ENCODE measurements around the gene LRRC66. TPM values are rescaled to one million over a fixed set of nuclear protein-coding genes. Genes with fewer than 3 reads are reported as not detected.

LRRC66 gene
- total and polyA plus RNA-seq, 12 donors: 0.08 to 1.5 (median 0.26) TPM; not detected in 1

DNA sequence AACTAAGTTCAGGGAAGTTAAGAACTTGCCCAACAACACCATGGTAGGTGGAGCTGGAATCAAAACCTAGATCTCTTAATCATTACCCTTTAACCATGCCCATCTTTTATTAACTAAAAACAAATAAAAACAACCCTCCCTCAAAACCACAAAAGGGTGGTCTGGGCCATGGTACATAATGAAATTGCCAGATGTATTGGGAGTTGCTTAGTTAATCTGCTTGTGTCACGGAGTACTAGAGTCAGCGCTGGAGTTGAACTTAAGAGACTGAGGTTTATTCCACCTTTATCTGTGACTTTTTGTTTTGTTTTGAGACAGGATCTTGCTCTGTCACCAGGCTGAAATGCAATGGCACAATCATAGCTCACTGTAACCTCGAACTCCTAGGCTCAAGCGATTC is 13.3 kb downstream of the LRRC66 start:
- TF ChIP-seq, protein P1, sequence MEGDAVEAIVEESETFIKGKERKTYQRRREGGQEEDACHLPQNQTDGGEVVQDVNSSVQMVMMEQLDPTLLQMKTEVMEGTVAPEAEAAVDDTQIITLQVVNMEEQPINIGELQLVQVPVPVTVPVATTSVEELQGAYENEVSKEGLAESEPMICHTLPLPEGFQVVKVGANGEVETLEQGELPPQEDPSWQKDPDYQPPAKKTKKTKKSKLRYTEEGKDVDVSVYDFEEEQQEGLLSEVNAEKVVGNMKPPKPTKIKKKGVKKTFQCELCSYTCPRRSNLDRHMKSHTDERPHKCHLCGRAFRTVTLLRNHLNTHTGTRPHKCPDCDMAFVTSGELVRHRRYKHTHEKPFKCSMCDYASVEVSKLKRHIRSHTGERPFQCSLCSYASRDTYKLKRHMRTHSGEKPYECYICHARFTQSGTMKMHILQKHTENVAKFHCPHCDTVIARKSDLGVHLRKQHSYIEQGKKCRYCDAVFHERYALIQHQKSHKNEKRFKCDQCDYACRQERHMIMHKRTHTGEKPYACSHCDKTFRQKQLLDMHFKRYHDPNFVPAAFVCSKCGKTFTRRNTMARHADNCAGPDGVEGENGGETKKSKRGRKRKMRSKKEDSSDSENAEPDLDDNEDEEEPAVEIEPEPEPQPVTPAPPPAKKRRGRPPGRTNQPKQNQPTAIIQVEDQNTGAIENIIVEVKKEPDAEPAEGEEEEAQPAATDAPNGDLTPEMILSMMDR (IDR thresholded peaks at IDR 0.05): no peak
- intact Hi-C loops (cut with DNase I): no loop called here
- Histone ChIP-seq H3K9me3 (peaks cover 0 to 4% (median 0%) of the 10 kb centered on the region in 11 donors), H3K4me1 (no peaks in the 10 kb centered on the region), H3K36me3 (peaks cover 0 to 26% (median 0%) of the 10 kb centered on the region in 9 donors), H3K4me3 (no peak overlapping the region), H3K27me3 (no peaks in the 10 kb centered on the region), H3K27ac (no peak overlapping the region)
- WGBS, 2 donors: 97 to 98% methylated on average over 4 of the region's 4 CpGs
- no peak for ATAC-seq
- no peak for DNase-seq

DNA sequence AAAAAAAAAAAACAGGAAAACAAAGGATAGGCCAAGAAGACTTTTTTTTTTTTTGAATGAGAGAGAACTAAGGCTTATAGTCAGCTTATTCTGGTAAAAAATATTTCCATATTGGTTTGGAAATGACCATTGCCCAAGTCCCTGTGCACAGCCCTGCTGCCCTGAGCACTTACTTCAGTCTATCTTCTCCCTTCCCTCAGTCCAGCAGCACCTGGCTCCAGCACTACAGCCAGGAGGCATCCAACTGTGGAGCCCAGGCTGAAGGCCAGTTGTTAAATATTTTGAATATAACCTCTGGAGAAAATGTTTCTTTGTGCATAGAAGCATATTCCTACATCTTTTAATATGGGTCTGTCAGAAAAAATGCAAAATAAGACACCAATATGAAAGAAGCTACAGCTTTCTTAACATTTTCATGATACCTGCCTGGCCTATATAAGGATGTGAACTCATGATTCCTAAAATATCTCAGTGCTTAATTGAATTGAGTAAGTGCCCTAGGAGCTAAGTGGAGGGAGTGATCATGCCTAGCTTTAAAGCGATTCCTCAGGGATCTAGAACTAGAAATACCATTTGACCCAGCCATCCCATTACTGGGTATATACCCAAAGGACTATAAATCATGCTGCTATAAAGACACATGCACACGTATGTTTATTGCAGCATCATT is 14.4 kb downstream of the LRRC66 start:
- ATAC-seq: no peak
- DNase-seq: no peak
- peaks cover 0 to 14% (median 0%) of the 10 kb centered on the region in 9 donors for H3K36me3 ChIP-seq
- H3K27ac ChIP-seq: no peak overlapping the region
- H3K9me3 ChIP-seq: peaks cover 0 to 4% (median 0%) of the 10 kb centered on the region in 11 donors
- WGBS, 2 donors: 91 to 93% methylated on average over 1 of the region's 2 CpGs
- intact Hi-C loops (cut with DNase I): no loop called here
- H3K4me1 ChIP-seq: no peaks in the 10 kb centered on the region
- H3K27me3 ChIP-seq: no peaks in the 10 kb centered on the region
- no peak overlapping the region for H3K4me3 ChIP-seq
- TF ChIP-seq, protein P1 (IDR thresholded peaks at IDR 0.05): no peak

DNA sequence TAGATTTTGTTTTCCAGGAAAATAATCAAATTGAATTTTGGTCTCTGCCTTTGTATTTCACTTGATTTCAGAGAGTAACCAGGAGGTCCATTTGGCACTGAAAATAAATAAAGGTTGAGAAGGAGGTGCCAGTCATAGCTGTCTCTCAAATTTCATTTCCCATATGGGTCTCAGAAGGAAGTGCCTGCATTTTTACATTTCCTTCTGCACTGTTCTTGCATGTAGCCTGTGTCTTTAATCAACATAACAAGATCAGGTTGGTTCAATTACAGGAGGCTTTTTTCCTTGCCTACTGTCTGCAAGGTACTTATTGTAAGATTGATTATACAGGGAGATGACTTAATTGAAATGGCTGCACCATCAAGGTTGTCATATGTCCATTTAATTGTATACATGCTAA is 15.7 kb downstream of the LRRC66 start:
- H3K9me3 ChIP-seq: peaks cover 0 to 4% (median 0%) of the 10 kb centered on the region in 11 donors
- peaks cover 0 to 7% (median 0%) of the 10 kb centered on the region in 9 donors for H3K36me3 ChIP-seq
- ATAC-seq (no peak), DNase-seq (no peak)
- no peak overlapping the region for H3K27ac ChIP-seq
- H3K27me3 ChIP-seq: no peaks in the 10 kb centered on the region
- intact Hi-C loops (cut with DNase I): no loop called here
- no peaks in the 10 kb centered on the region for H3K4me1 ChIP-seq
- no peak overlapping the region for H3K4me3 ChIP-seq
- TF ChIP-seq, protein P1 (IDR thresholded peaks at IDR 0.05): no peak

DNA sequence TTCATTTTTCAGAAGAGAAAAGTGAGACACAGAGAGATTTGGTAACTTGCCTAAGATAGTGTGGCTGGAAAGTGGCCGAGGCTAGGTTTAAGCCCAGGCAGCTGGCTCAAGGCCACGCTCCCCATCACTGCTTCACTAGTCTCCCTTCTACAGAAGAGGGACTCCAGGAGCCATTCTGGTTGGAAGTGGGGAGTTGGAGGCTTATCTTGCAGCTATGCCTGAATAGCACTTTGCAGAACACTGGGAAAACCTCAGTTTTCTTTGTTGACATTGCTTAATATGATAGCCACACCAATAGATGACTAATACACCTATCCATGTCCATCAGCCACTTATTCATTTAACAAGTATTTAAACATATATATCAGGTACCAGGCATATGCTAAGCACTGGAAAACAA is 18.5 kb downstream of the LRRC66 start:
- TF ChIP-seq, protein P1 (IDR thresholded peaks at IDR 0.05): no peak
- no peak overlapping the region for H3K4me3 ChIP-seq
- DNase-seq (no peak), ATAC-seq (no peak)
- no peaks in the 10 kb centered on the region for H3K4me1 ChIP-seq
- H3K27ac ChIP-seq: no peak overlapping the region
- peaks cover 0 to 3% (median 0%) of the 10 kb centered on the region in 9 donors for H3K36me3 ChIP-seq
- no peaks in the 10 kb centered on the region for H3K27me3 ChIP-seq
- intact Hi-C loops (cut with DNase I): no loop called here
- 83 to 90% methylated on average over 2 of the region's 2 CpGs for WGBS, 2 donors
- H3K9me3 ChIP-seq: no peaks in the 10 kb centered on the region
